Endodermal cell (in vitro differentiated cells): Measurements from ENCODE around the gene ANKRD44. TPM values are rescaled to one million over a fixed set of nuclear protein-coding genes. Genes with fewer than 3 reads are reported as not detected.

Experiments used
- DNase-seq: peaks from one replicate; pipeline ENCODE4 v3.0.0-alpha.2; 2017
- H3K27ac ChIP-seq: 2 replicates; pipeline ENCODE4 v1.5.1; 2013; ENCODE audit warnings: mild to moderate bottlenecking, low read depth, low read length, moderate library complexity
- H3K27me3 ChIP-seq: 2 replicates; pipeline ENCODE4 v1.6.1; 2013; ENCODE audit warnings: mild to moderate bottlenecking, low read length, moderate library complexity; ENCODE audit not compliant: insufficient read depth, control insufficient read depth, poor library complexity, severe bottlenecking
- H3K36me3 ChIP-seq: 2 replicates; pipeline ENCODE4 v1.7.0; 2013; ENCODE audit warnings: mild to moderate bottlenecking, low read length, moderate library complexity; ENCODE audit not compliant: control insufficient read depth, insufficient read depth
- H3K4me1 ChIP-seq: one replicate; pipeline ENCODE4 v1.7.0; 2013; ENCODE audit warnings: low read length; ENCODE audit not compliant: control insufficient read depth, insufficient read depth
- H3K4me3 ChIP-seq: 2 replicates; pipeline ENCODE4 v1.5.1; 2013; ENCODE audit warnings: mild to moderate bottlenecking, low read length, moderate library complexity
- H3K9ac ChIP-seq: 2 replicates; pipeline ENCODE4 v1.6.1; 2013; ENCODE audit warnings: mild to moderate bottlenecking, low read length, moderate library complexity; ENCODE audit not compliant: poor library complexity, severe bottlenecking; ENCODE audit errors: extremely low read depth
- H3K9me3 ChIP-seq: 2 replicates; pipeline ENCODE4 v1.6.1; 2013; ENCODE audit warnings: mild to moderate bottlenecking, low read length, moderate library complexity; ENCODE audit not compliant: control insufficient read depth
- H3K27ac Mint-ChIP-seq: 2 replicates; pipeline ENCODE4 v1.8.0; 2020; ENCODE audit warnings: mixed read lengths
- H3K27me3 Mint-ChIP-seq: 2 replicates; pipeline ENCODE4 v1.8.0; 2021; ENCODE audit warnings: mild to moderate bottlenecking, mixed read lengths; ENCODE audit not compliant: insufficient read depth
- H3K36me3 Mint-ChIP-seq: 2 replicates; pipeline ENCODE4 v1.8.0; 2020; ENCODE audit warnings: low read depth, mixed read lengths
- H3K4me1 Mint-ChIP-seq: 2 replicates; pipeline ENCODE4 v1.8.0; 2020; ENCODE audit warnings: mixed read lengths
- H3K4me3 Mint-ChIP-seq: 2 replicates; pipeline ENCODE4 v1.8.0; 2020; ENCODE audit warnings: mild to moderate bottlenecking, moderate library complexity, mixed read lengths
- H3K9me3 Mint-ChIP-seq: 2 replicates; pipeline ENCODE4 v1.8.0; 2020; ENCODE audit warnings: mild to moderate bottlenecking, mixed read lengths
- CTCF ChIP-seq: fragments of 200-600 bp; sonication (generic); conservative IDR thresholded peaks from 2 replicates; pipeline ENCODE4 v1.5.0; 2021; ENCODE audit warnings: antibody characterized with exemption, mild to moderate bottlenecking
- WGBS, 2 experiments: methylation state at CpG; one replicate each; pipeline versions ENCODE4 v1.1.5 to v1.1.7; 2013; ENCODE audit warnings: missing lambda C conversion rate in 2 of 2, mixed read lengths in 1 of 2; ENCODE audit not compliant: insufficient coverage in 1 of 2, insufficient read length in 1 of 2; 5-methylcytosine and 5-hydroxymethylcytosine counted together
- total RNA-seq, 2 donors: library from RNA; stranded (reverse); fragmentation: NEBNext Ultra II Directional in 1 of 2; extraction: Animal tissue kit (Norgen Biotek cat#: 25700) in 1 of 2; gene quantifications; 2 replicates in 1 of 2; 3 replicates in 1 of 2; pipeline ENCODE4 v1.2.1, GENCODE V29; 2021

ANKRD44 gene
- total RNA-seq, 2 donors from 2014 or later, result 6.2 to 10.6 TPM

DNA sequence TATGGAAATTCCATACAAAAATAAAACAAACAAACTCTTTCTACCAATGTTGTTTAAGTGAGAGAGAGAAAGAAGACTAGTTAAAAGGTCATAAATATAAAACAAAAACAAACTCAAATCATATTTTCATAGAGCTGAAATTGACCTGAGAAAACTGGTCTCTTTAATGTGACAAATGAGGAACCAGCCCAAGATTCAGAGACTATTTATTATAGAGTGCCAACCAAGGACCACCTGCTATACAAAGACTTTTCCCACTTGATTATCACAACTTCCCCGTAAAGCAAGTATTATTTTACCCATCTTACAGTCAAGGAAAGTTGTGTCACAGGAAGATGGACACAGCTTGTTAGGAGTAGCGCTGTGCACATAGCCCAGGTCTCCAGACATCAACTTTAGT lies 13.3 kb downstream of the ANKRD44 start:
- 98% methylated on average over 2 of the region's 2 CpGs; no CpG with 5 or more reads in 1 of the 2 experiments for WGBS, 2 experiments
- H3K9me3 Mint-ChIP-seq, result no peaks in the 10 kb centered on the region
- no peaks in the 10 kb centered on the region for H3K27me3 Mint-ChIP-seq

GRCh38 chr2:197296835-197297234 lies 13.7 kb downstream of the ANKRD44 start:
- Histone ChIP-seq H3K36me3 (no peaks in the 10 kb centered on the region), H3K27me3 (no peaks in the 10 kb centered on the region), H3K9ac (no peak overlapping the region), H3K4me3 (no peak overlapping the region), H3K27ac (no peak overlapping the region), H3K4me1 (no peaks in the 10 kb centered on the region), H3K9me3 (no peaks in the 10 kb centered on the region)
- Mint-ChIP-seq H3K4me1 (peaks cover 6% of the 10 kb centered on the region), H3K4me3 (no peak overlapping the region), H3K36me3 (no peaks in the 10 kb centered on the region), H3K27ac (no peak overlapping the region), H3K9me3 (peaks cover 1% of the 10 kb centered on the region), H3K27me3 (no peaks in the 10 kb centered on the region)
- DNase-seq, result no peak
- no peak for TF ChIP-seq CTCF
- 82% methylated on average over 2 of the region's 2 CpGs; no CpG with 5 or more reads in 1 of the 2 experiments for WGBS, 2 experiments

More for the DNA sequence above, 13.3 kb downstream of the ANKRD44 start:
- no peak overlapping the region for H3K9ac ChIP-seq
- no peaks in the 10 kb centered on the region for H3K36me3 ChIP-seq
- H3K4me1 ChIP-seq, result no peaks in the 10 kb centered on the region
- H3K27me3 ChIP-seq, result no peaks in the 10 kb centered on the region
- DNase-seq, result no peak
- no peaks in the 10 kb centered on the region for H3K36me3 Mint-ChIP-seq
- H3K4me1 Mint-ChIP-seq, result peaks cover 7% of the 10 kb centered on the region
- H3K4me3 ChIP-seq, result no peak overlapping the region
- TF ChIP-seq CTCF, result no peak
- H3K27ac Mint-ChIP-seq, result no peak overlapping the region
- H3K9me3 ChIP-seq, result no peaks in the 10 kb centered on the region
- no peak overlapping the region for H3K4me3 Mint-ChIP-seq
- H3K27ac ChIP-seq, result no peak overlapping the region

GRCh38 chr2:197294260-197294659 lies 16.3 kb downstream of the ANKRD44 start:
- H3K27ac ChIP-seq, result no peak overlapping the region
- TF ChIP-seq CTCF, result no peak
- H3K36me3 ChIP-seq, result no peaks in the 10 kb centered on the region
- H3K4me3 ChIP-seq, result no peak overlapping the region
- H3K4me3 Mint-ChIP-seq, result no peak overlapping the region
- H3K9me3 ChIP-seq, result no peaks in the 10 kb centered on the region
- DNase-seq, result no peak
- peaks cover 3% of the 10 kb centered on the region for H3K36me3 Mint-ChIP-seq
- no peaks in the 10 kb centered on the region for H3K27me3 ChIP-seq
- H3K4me1 Mint-ChIP-seq, result peaks cover 6% of the 10 kb centered on the region
- no peaks in the 10 kb centered on the region for H3K4me1 ChIP-seq
- WGBS, 2 experiments, result 85% methylated on average over 3 of the region's 3 CpGs; no CpG with 5 or more reads in 1 of the 2 experiments
- H3K9me3 Mint-ChIP-seq, result peaks cover 8% of the 10 kb centered on the region
- no peak overlapping the region for H3K9ac ChIP-seq
- no peak overlapping the region for H3K27ac Mint-ChIP-seq
- no peaks in the 10 kb centered on the region for H3K27me3 Mint-ChIP-seq
